Heart right ventricle (tissue), 16 donors: ENCODE data around the gene SUGCT. TPM values are rescaled to one million over a fixed set of nuclear protein-coding genes. Genes with fewer than 3 reads are reported as not detected.

Experiments
- ATAC-seq, 8 donors: fragments of 200-7000 bp; cut with Tn5 transposase; one replicate each; pipeline ENCODE4 v1.9.1; 2020; ENCODE audit warnings: mild to moderate bottlenecking in 8 of 8, moderate library complexity in 8 of 8, moderate number of reproducible peaks in 1 of 8
- DNase-seq, 2 donors: peaks; one replicate each; pipeline ENCODE4 v3.0.0-alpha.2; 2020
- H3K27ac ChIP-seq, 10 donors: fragments of 200-600 bp; sonication (generic) in 2 of 10; one replicate each; pipeline versions ENCODE4 v1.5.0 to v1.8.0; 2020 to 2022; ENCODE audit warnings: mild to moderate bottlenecking in 3 of 10
- H3K27me3 ChIP-seq, 7 donors: fragments of 200-600 bp; one replicate each; pipeline ENCODE4 v1.8.0; 2021 to 2022; ENCODE audit warnings: mild to moderate bottlenecking in 2 of 7
- H3K36me3 ChIP-seq, 9 donors: fragments of 200-600 bp; sonication (generic) in 1 of 9; one replicate each; pipeline versions ENCODE4 v1.5.0 to v1.8.0; 2020 to 2022; ENCODE audit warnings: mild to moderate bottlenecking in 2 of 9
- H3K4me1 ChIP-seq, 9 donors: fragments of 200-600 bp; sonication (generic) in 1 of 9; one replicate each; pipeline versions ENCODE4 v1.5.0 to v1.8.0; 2020 to 2022; ENCODE audit warnings: mild to moderate bottlenecking in 4 of 9
- H3K4me3 ChIP-seq, 10 donors: fragments of 200-600 bp; sonication (generic) in 2 of 10; one replicate each; pipeline versions ENCODE4 v1.5.0 to v1.8.0; 2020 to 2022; ENCODE audit warnings: mild to moderate bottlenecking in 7 of 10, moderate library complexity in 2 of 10
- H3K9me3 ChIP-seq, 11 donors: fragments of 200-600 bp in 10 of 11; sonication (generic) in 2 of 11; one replicate each; pipeline versions ENCODE4 v1.5.0 to v1.8.0; 2013 to 2022; ENCODE audit warnings: mild to moderate bottlenecking in 2 of 11, control low read depth in 1 of 11, moderate library complexity in 1 of 11
- CTCF ChIP-seq, 9 donors: fragments of 200-600 bp; sonication (generic) in 2 of 9; IDR thresholded peaks; one replicate each; pipeline versions ENCODE4 v1.5.0 to v1.8.0; 2021 to 2022; ENCODE audit warnings: antibody characterized with exemption in 9 of 9, mild to moderate bottlenecking in 5 of 9, moderate library complexity in 1 of 9
- whole genome bisulfite sequencing, 2 donors: extraction: QIAGEN DNeasy Blood & Tissue Kit; methylation state at CpG; one replicate each; pipeline ENCODE4 v1.1.7; 2013; ENCODE audit warnings: inconsistent platforms in 1 of 2; 5-methylcytosine and 5-hydroxymethylcytosine counted together
- intact Hi-C, 10 donors: fragments of 100-400 bp; cut with DNase I; formaldehyde crosslinking; loops; one replicate each; pipeline versions ENCODE4 v1.11.1 to v1.14.2; 2022
- polyA plus RNA-seq, 2 donors: library from polyadenylated mRNA; stranded (reverse); fragments of 200-250 nt; gene quantifications; one replicate each; pipeline ENCODE4 v1.2.3, GENCODE V29; 2013
- total RNA-seq, 10 donors: library from RNA; stranded (reverse); fragmentation: NEBNext Ultra II Directional in 3 of 10; extraction: Animal tissue kit (Norgen Biotek cat#: 25700) in 3 of 10; gene quantifications; one replicate each; pipeline versions ENCODE4 v1.2.1 to v1.2.4, GENCODE V29; 2021 to 2023
- donor health status: Arrhythmogenic right ventricular cardiomyopathy.
- donor health status: ischemic (EF 13 %, LVEDD 7.1; RV severe dilation, severe dysfunction).
- donor health status: healthy with polysubstance abuse.
- donor health status: DM: no; HTN: yes; CAD: no.
- donor health status: DM: no; HTN: no; CAD: no.
- donor health status: ischemic (EF 25% LVEDD 6.9; RV normal size, moderate dysfunction).
- donor health status: ischemic (EF 25% LVEDD 5.7; RV mildly dilated, moderate dysfunction).
- donor health status: healthy.
- donor health status: DM: yes; HTN: yes; CAD: no.
- donor health status: Ischemic cardiomyopathy.
- donor health status: ischemic (EF 35%, LVEDD 5.7; RV mildly dilated, moderate dysfunction).
- donor health status: nonischemic (EF 11% LVEDD 7.7; RV severe dilation, severe dysfunction).
- donor health status: DM: yes; HTN: yes; CAD: no.
- donor health status: PGD.
- donor health status: ischemic (EF 29% LVEDD 5.4; RV normal size, mild dysfunction).
- donor health status: nonischemic (EF 23%, LVEDD 6.1; RV moderate dilation, normal function).

SUGCT gene
- total and polyA plus RNA-seq, 12 donors = 1.2 to 8.1 (median 6.1) TPM

- peaks cover 0 to 46% (median 29%) of the 10 kb centered on the region in 9 donors for H3K4me1 ChIP-seq
- no peaks in the 10 kb centered on the region for H3K27me3 ChIP-seq
- no peak overlapping the region for H3K4me3 ChIP-seq
- no peak for TF ChIP-seq CTCF (IDR thresholded peaks at IDR 0.05)
- 68 to 82% methylated on average over 2 of the region's 2 CpGs for WGBS, 2 donors
- ATAC-seq (peak in 2 of 8 donors; percentile 24 to 27), DNase-seq (no peak)
- no peaks in the 10 kb centered on the region for H3K36me3 ChIP-seq
- intact Hi-C loops = no loop called here
- H3K27ac ChIP-seq = peak overlapping the region in 1 of 10 donors; percentile 11
- H3K9me3 ChIP-seq = no peaks in the 10 kb centered on the region
Observed at GRCh38 chr7:40714363-40715052, 579.7 kb downstream of the SUGCT start.

GRCh38 chr7:40715053-40715430, 580.2 kb downstream of the SUGCT start:
- Histone ChIP-seq H3K27ac (peak overlapping the region in 1 of 10 donors; percentile 11), H3K4me1 (peaks cover 0 to 46% (median 29%) of the 10 kb centered on the region in 9 donors), H3K9me3 (no peaks in the 10 kb centered on the region), H3K27me3 (no peaks in the 10 kb centered on the region), H3K4me3 (no peak overlapping the region), H3K36me3 (no peaks in the 10 kb centered on the region)
- no peak for DNase-seq
- intact Hi-C loops = no loop called here
- WGBS, 2 donors = 75% methylated on average over 3 of the region's 3 CpGs
- no peak for TF ChIP-seq CTCF (IDR thresholded peaks at IDR 0.05)
- no peak for ATAC-seq

- Histone ChIP-seq H3K9me3 (no peaks in the 10 kb centered on the region), H3K4me1 (peaks cover 0 to 46% (median 29%) of the 10 kb centered on the region in 9 donors), H3K36me3 (no peaks in the 10 kb centered on the region), H3K27ac (peak overlapping the region in 1 of 10 donors; percentile 13), H3K4me3 (no peak overlapping the region), H3K27me3 (no peaks in the 10 kb centered on the region)
- no peak for DNase-seq
- intact Hi-C loops = no loop called here
- no peak for TF ChIP-seq CTCF (IDR thresholded peaks at IDR 0.05)
- ATAC-seq = no peak
Observed at GRCh38 chr7:40716052-40716451, 581.2 kb downstream of the SUGCT start.

- H3K36me3 ChIP-seq = no peaks in the 10 kb centered on the region
- H3K4me3 ChIP-seq = peak overlapping the region in 3 of 10 donors; percentile 0 to 27 (median 17)
- H3K27me3 ChIP-seq = no peaks in the 10 kb centered on the region
- peaks cover 0 to 47% (median 29%) of the 10 kb centered on the region in 9 donors for H3K4me1 ChIP-seq
- H3K27ac ChIP-seq = peak overlapping the region in 3 of 10 donors; percentile 38 to 54 (median 49)
- peak; percentile 58 to 66 for DNase-seq
- no peaks in the 10 kb centered on the region for H3K9me3 ChIP-seq
- no peak for TF ChIP-seq CTCF (IDR thresholded peaks at IDR 0.05)
- ATAC-seq = peak; percentile 72 to 94 (median 80)
- intact Hi-C loops = no loop called here
- WGBS, 2 donors = 31 to 42% methylated on average over 9 of the region's 9 CpGs
Observed at GRCh38 chr7:40717242-40717641, 582.4 kb downstream of the SUGCT start.
